Measurements from ENCODE around the gene PHLPP2.

PHLPP2 gene

GRCh38 chr16:71629278-71630016 lies 95.1 kb downstream of the PHLPP2 start:
- H3K27ac ChIP-seq = peak overlapping the region; percentile 47
- TF ChIP-seq CTCF (conservative IDR thresholded peaks at IDR 0.05) = no peak

GRCh38 chr16:71628810-71629209 lies 95.7 kb downstream of the PHLPP2 start:
- no peak for TF ChIP-seq CTCF (conservative IDR thresholded peaks at IDR 0.05)
- H3K27ac ChIP-seq = peak overlapping the region; percentile 47

- no peak for TF ChIP-seq CTCF (conservative IDR thresholded peaks at IDR 0.05)
Observed at GRCh38 chr16:71627731-71628181, 96.7 kb downstream of the PHLPP2 start.

GRCh38 chr16:71626858-71627213 lies 97.7 kb downstream of the PHLPP2 start:
- peak overlapping the region; percentile 69; the same call in 1 of the 2 replicates for H3K27ac ChIP-seq
- no peak for TF ChIP-seq CTCF (conservative IDR thresholded peaks at IDR 0.05)

More at GRCh38 chr16:71627731-71628181, 96.7 kb downstream of the PHLPP2 start:
- H3K27ac ChIP-seq = no peak overlapping the region

GRCh38 chr16:71626018-71626857 lies 98.3 kb downstream of the PHLPP2 start, which contains the start of gene MARVELD3:
Gene MARVELD3, plus strand, starts transcription at chr16:71626184. Its CDS starts 46 bp downstream, at chr16:71626230.
- TF ChIP-seq CTCF (conservative IDR thresholded peaks at IDR 0.05) = peak; percentile 45
- peak within 1 kb of the TSS; percentile 69; the same call in 1 of the 2 replicates for H3K27ac ChIP-seq

- TF ChIP-seq CTCF (conservative IDR thresholded peaks at IDR 0.05) = no peak
Observed at GRCh38 chr16:71625113-71625850, 99.2 kb downstream of the PHLPP2 start.

More at GRCh38 chr16:71625113-71625850, 99.2 kb downstream of the PHLPP2 start:
- H3K27ac ChIP-seq = peak overlapping the region; percentile 69; the same call in 1 of the 2 replicates
